ENCODE data around the gene SHROOM3. TPM values are rescaled to one million over a fixed set of nuclear protein-coding genes. Genes with fewer than 3 reads are reported as not detected.
A peak's percentile ranks its signal among the peaks of the same experiment; 100 is the strongest.

The SHROOM3 gene
- total and polyA plus RNA-seq, 2 donors (not counting 1 experiment from before 2014, with no cell fraction given), result 0.91 to 1.5 TPM

DNA sequence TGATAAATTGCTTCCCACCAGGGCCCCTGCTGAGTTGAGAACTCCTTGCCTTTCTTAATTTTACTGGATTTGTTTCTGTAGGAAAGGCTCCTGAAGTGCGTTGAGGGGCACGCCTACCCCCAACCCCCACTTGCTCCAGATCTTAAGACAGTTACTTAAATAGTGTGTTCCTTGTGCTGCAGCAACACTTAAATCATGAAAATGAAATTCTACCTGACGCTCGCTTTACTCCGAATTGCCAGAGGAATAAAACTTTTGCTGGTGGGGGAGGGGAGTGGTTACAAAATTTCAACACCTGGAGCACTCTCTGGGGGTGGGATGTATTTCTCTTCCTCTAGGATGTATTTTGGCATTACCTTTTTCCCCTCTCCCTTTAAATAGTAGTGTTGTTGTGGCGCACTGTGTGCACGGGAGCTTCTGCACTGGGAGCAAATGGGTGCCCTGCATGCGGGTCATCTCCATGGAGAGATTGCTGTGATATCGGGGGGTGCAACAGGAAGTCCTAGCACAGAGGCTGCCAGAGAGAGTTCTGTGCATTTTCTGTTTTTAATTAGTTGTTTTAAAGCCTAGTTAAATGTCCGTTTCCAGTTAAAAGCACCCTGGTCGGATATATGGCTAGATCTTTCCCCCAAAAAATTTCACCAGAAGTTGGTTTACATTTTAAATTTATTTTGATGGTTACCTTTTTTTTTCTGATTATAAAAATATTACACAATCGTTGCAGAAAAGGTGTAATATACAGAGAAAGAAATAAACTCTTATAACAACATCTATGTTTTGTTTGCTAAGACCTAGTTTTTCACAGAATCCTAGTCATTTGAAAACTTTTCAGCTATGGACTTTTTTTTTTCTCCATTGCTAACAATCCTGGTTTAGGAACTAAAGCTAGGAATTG lies 255.2 kb downstream of the SHROOM3 start:
- peak overlapping the region; percentile 61 for H3K27ac Mint-ChIP-seq
- WGBS (ENCODE audit: insufficient coverage), result 0% methylated on average over 3 of the region's 12 CpGs
- intact Hi-C loops (cut with micrococcal nuclease), result no loop called here
- no peaks in the 10 kb centered on the region for H3K9me3 Mint-ChIP-seq (ENCODE audit: insufficient read depth)
- Histone ChIP-seq H3K27me3 (replicated peaks in 1 of 4; ENCODE audit: control extremely low read depth in 1 of 4, control insufficient read depth in 3 of 4, insufficient read depth in 4 of 4, low read length in 3 of 4) (peaks cover 0 to 50% (median 30%) of the 10 kb centered on the region in 4 experiments), H3K79me2 (ENCODE audit: control insufficient read depth, insufficient read depth, low read length) (no peaks in the 10 kb centered on the region), H3K4me1 (ENCODE audit: control insufficient read depth in 2 of 2, insufficient read depth in 2 of 2, low read length in 2 of 2) (peaks cover 15 to 16% of the 10 kb centered on the region in 2 donors), H3K9ac (ENCODE audit: low read length) (peak overlapping the region; percentile 48), H3K9me3 (ENCODE audit: control extremely low read depth in 1 of 3, control insufficient read depth in 2 of 3, insufficient read depth in 1 of 3, low read length in 2 of 3) (peaks cover 0 to 1% (median 0%) of the 10 kb centered on the region in 3 donors), H3K27ac (ENCODE audit: low read length in 2 of 2) (no peak overlapping the region), H4K20me1 (ENCODE audit: control insufficient read depth, insufficient read depth, low read length, poor library complexity, severe bottlenecking) (no peaks in the 10 kb centered on the region), H3K36me3 (replicated peaks in 1 of 2; ENCODE audit: control extremely low read depth in 1 of 2, control insufficient read depth in 1 of 2, extremely low read depth in 1 of 2, insufficient read depth in 2 of 2, low read length in 1 of 2) (no peaks in the 10 kb centered on the region), H3K4me2 (replicated peaks; ENCODE audit: low read depth, low read length, poor library complexity, severe bottlenecking) (peak overlapping the region; percentile 73), H2AFZ (ENCODE audit: insufficient read depth, low read depth, low read length, poor library complexity, severe bottlenecking) (peak overlapping the region; percentile 44), H3K4me3 (ENCODE audit: control extremely low read depth in 1 of 5, extremely low read depth in 1 of 5, insufficient read depth in 1 of 5, low read depth in 2 of 5, low read length in 4 of 5) (peak overlapping the region in 2 of 5 experiments; percentile 39 to 50)
- TF ChIP-seq, protein P1, sequence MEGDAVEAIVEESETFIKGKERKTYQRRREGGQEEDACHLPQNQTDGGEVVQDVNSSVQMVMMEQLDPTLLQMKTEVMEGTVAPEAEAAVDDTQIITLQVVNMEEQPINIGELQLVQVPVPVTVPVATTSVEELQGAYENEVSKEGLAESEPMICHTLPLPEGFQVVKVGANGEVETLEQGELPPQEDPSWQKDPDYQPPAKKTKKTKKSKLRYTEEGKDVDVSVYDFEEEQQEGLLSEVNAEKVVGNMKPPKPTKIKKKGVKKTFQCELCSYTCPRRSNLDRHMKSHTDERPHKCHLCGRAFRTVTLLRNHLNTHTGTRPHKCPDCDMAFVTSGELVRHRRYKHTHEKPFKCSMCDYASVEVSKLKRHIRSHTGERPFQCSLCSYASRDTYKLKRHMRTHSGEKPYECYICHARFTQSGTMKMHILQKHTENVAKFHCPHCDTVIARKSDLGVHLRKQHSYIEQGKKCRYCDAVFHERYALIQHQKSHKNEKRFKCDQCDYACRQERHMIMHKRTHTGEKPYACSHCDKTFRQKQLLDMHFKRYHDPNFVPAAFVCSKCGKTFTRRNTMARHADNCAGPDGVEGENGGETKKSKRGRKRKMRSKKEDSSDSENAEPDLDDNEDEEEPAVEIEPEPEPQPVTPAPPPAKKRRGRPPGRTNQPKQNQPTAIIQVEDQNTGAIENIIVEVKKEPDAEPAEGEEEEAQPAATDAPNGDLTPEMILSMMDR (IDR thresholded peaks at IDR 0.05), result no peak
- TF ChIP-seq EZH2 (IDR thresholded peaks at IDR 0.05; ENCODE audit: borderline replicate concordance, insufficient read depth, low read depth, low read length, poor library complexity, severe bottlenecking), result no peak
- POLR2A ChIA-PET, result no interaction called here
- ATAC-seq (ENCODE audit: low read depth) (no peak), DNase-seq (peak; percentile 4)
- CTCF ChIA-PET, result no interaction called here
- H3K27me3 Mint-ChIP-seq, result peaks cover 64% of the 10 kb centered on the region
- H3K4me1 Mint-ChIP-seq, result peaks cover 18% of the 10 kb centered on the region
- peak overlapping the region; percentile 85 for H3K4me3 Mint-ChIP-seq

DNA sequence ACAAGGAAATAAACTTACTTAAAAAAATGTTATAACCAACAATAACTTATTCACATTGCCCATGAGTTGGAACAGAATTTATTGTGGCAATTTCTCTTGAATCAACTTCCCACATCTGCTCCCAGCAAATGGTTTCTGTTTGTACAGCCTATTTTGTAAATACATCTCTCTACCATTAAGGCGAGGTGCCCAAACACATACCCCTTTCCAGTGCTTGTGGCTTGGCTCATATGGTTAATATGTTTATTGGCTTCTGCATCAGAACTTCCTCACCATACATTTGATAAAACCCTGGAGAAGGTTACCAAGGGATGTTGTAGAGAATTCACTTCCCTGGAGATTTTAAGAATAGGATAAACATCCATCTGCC lies 255.9 kb downstream of the SHROOM3 start:
- DNase-seq (no peak), ATAC-seq (ENCODE audit: low read depth) (no peak)
- Histone ChIP-seq H3K4me1 (ENCODE audit: control insufficient read depth in 2 of 2, insufficient read depth in 2 of 2, low read length in 2 of 2) (peaks cover 15 to 16% of the 10 kb centered on the region in 2 donors), H3K4me3 (ENCODE audit: control extremely low read depth in 1 of 5, extremely low read depth in 1 of 5, insufficient read depth in 1 of 5, low read depth in 2 of 5, low read length in 4 of 5) (no peak overlapping the region), H4K20me1 (ENCODE audit: control insufficient read depth, insufficient read depth, low read length, poor library complexity, severe bottlenecking) (no peaks in the 10 kb centered on the region), H3K79me2 (ENCODE audit: control insufficient read depth, insufficient read depth, low read length) (no peaks in the 10 kb centered on the region), H3K27ac (ENCODE audit: low read length in 2 of 2) (no peak overlapping the region), H2AFZ (ENCODE audit: insufficient read depth, low read depth, low read length, poor library complexity, severe bottlenecking) (no peak overlapping the region), H3K9me3 (ENCODE audit: control extremely low read depth in 1 of 3, control insufficient read depth in 2 of 3, insufficient read depth in 1 of 3, low read length in 2 of 3) (peaks cover 0 to 1% (median 0%) of the 10 kb centered on the region in 3 donors), H3K9ac (ENCODE audit: low read length) (no peak overlapping the region), H3K27me3 (replicated peaks in 1 of 4; ENCODE audit: control extremely low read depth in 1 of 4, control insufficient read depth in 3 of 4, insufficient read depth in 4 of 4, low read length in 3 of 4) (peaks cover 0 to 50% (median 30%) of the 10 kb centered on the region in 4 experiments), H3K36me3 (replicated peaks in 1 of 2; ENCODE audit: control extremely low read depth in 1 of 2, control insufficient read depth in 1 of 2, extremely low read depth in 1 of 2, insufficient read depth in 2 of 2, low read length in 1 of 2) (no peaks in the 10 kb centered on the region), H3K4me2 (replicated peaks; ENCODE audit: low read depth, low read length, poor library complexity, severe bottlenecking) (no peak overlapping the region)
- H3K4me1 Mint-ChIP-seq, result peaks cover 18% of the 10 kb centered on the region
- CTCF ChIA-PET, result no interaction called here
- peak overlapping the region; percentile 19 for H3K4me3 Mint-ChIP-seq
- WGBS (ENCODE audit: insufficient coverage), result no CpG with 5 or more reads among the region's 1 CpG
- H3K27me3 Mint-ChIP-seq, result peaks cover 70% of the 10 kb centered on the region
- POLR2A ChIA-PET, result no interaction called here
- intact Hi-C loops (cut with micrococcal nuclease), result no loop called here
- H3K9me3 Mint-ChIP-seq (ENCODE audit: insufficient read depth), result no peaks in the 10 kb centered on the region
- H3K27ac Mint-ChIP-seq, result no peak overlapping the region
- TF ChIP-seq, protein P1 (IDR thresholded peaks at IDR 0.05), result no peak
- no peak for TF ChIP-seq EZH2 (IDR thresholded peaks at IDR 0.05; ENCODE audit: borderline replicate concordance, insufficient read depth, low read depth, low read length, poor library complexity, severe bottlenecking)
